H9 (cell line): Measurements from ENCODE around the gene CCDC30. TPM values are rescaled to one million over a fixed set of nuclear protein-coding genes. Genes with fewer than 3 reads are reported as not detected.

Experiments
- DNase-seq: peaks from one replicate; pipeline ENCODE4 v3.0.0-alpha.2; 2017
- H2AFZ ChIP-seq: one replicate; pipeline ENCODE4 v1.6.1; 2013; ENCODE audit warnings: mild to moderate bottlenecking, low read length, control low read depth, moderate library complexity
- H2AK5ac ChIP-seq: 2 replicates; pipeline ENCODE4 v1.6.1; 2013; ENCODE audit warnings: low read length, control low read depth, mixed read lengths; ENCODE audit not compliant: insufficient read length
- H2BK120ac ChIP-seq: one replicate; pipeline ENCODE4 v1.6.1; 2013; ENCODE audit warnings: low read depth, mild to moderate bottlenecking, low read length, control low read depth, inconsistent platforms; ENCODE audit not compliant: poor library complexity, severe bottlenecking
- H2BK12ac ChIP-seq: 2 replicates; pipeline ENCODE4 v1.6.1; 2013; ENCODE audit warnings: low read length, control low read depth, mixed read lengths, low read depth; ENCODE audit not compliant: insufficient read length
- H2BK15ac ChIP-seq: 2 replicates; pipeline ENCODE4 v1.6.1; 2013; ENCODE audit warnings: low read depth, low read length, control low read depth
- H2BK20ac ChIP-seq: one replicate; pipeline ENCODE4 v1.6.1; 2013; ENCODE audit warnings: low read depth, mild to moderate bottlenecking, low read length, control low read depth, inconsistent platforms; ENCODE audit not compliant: poor library complexity, severe bottlenecking
- H2BK5ac ChIP-seq: 2 replicates; pipeline ENCODE4 v1.6.1; 2013; ENCODE audit warnings: low read length, control low read depth, mixed read lengths; ENCODE audit not compliant: insufficient read length
- H3K14ac ChIP-seq: 2 replicates; pipeline ENCODE4 v1.6.1; 2013; ENCODE audit warnings: low read length, control low read depth; ENCODE audit not compliant: insufficient read depth
- H3K18ac ChIP-seq: 2 replicates; pipeline ENCODE4 v1.6.1; 2013; ENCODE audit warnings: low read depth, mild to moderate bottlenecking, mixed read lengths, low read length, control low read depth; ENCODE audit not compliant: insufficient read length
- H3K23ac ChIP-seq: 2 replicates; pipeline ENCODE4 v1.6.1; 2013; ENCODE audit warnings: low read length, control low read depth, mixed read lengths, low read depth; ENCODE audit not compliant: insufficient read length
- H3K23me2 ChIP-seq: 2 replicates; pipeline ENCODE4 v1.6.1; 2013; ENCODE audit warnings: low read depth, mild to moderate bottlenecking, mixed read lengths, low read length, control low read depth; ENCODE audit not compliant: insufficient read length, poor library complexity, severe bottlenecking
- H3K27ac ChIP-seq: 2 replicates; pipeline ENCODE4 v1.5.1; 2013; ENCODE audit warnings: low read length, control low read depth, mixed read lengths, low read depth; ENCODE audit not compliant: insufficient read length
- H3K27me3 ChIP-seq: 2 replicates; pipeline ENCODE4 v1.6.1; 2013; ENCODE audit warnings: low read length, control low read depth, inconsistent platforms; ENCODE audit not compliant: insufficient read depth
- H3K4ac ChIP-seq: 2 replicates; pipeline ENCODE4 v1.6.1; 2013; ENCODE audit warnings: low read depth, mild to moderate bottlenecking, control low read depth, inconsistent platforms, low read length, moderate library complexity
- H3K4me1 ChIP-seq: 2 replicates; pipeline ENCODE4 v1.6.1; 2013; ENCODE audit warnings: low read length, control low read depth, inconsistent platforms; ENCODE audit not compliant: insufficient read depth
- H3K4me2 ChIP-seq: 2 replicates; pipeline ENCODE4 v1.6.1; 2013; ENCODE audit warnings: low read length, control low read depth, mixed read lengths; ENCODE audit not compliant: insufficient read length, insufficient read depth
- H3K56ac ChIP-seq: 2 replicates; pipeline ENCODE4 v1.6.1; 2013; ENCODE audit warnings: low read depth, mild to moderate bottlenecking, mixed read lengths, low read length, control low read depth; ENCODE audit not compliant: insufficient read length
- H3K79me1 ChIP-seq: 2 replicates; pipeline ENCODE4 v1.6.1; 2013; ENCODE audit warnings: low read depth, mild to moderate bottlenecking, moderate library complexity, low read length, control low read depth, inconsistent platforms; ENCODE audit not compliant: insufficient read depth, poor library complexity, severe bottlenecking
- H3K79me2 ChIP-seq: 2 replicates; pipeline ENCODE4 v1.6.1; 2013; ENCODE audit warnings: low read length, control low read depth, inconsistent platforms; ENCODE audit not compliant: insufficient read depth
- H3K9ac ChIP-seq: 2 replicates; pipeline ENCODE4 v1.6.1; 2013; ENCODE audit warnings: low read length, control low read depth, mixed read lengths; ENCODE audit not compliant: insufficient read length; ENCODE audit errors: extremely low read depth
- H3K9me3 ChIP-seq: one replicate; pipeline ENCODE4 v1.6.1; 2013; ENCODE audit warnings: low read depth, low read length, inconsistent platforms; ENCODE audit not compliant: control insufficient read depth
- H3T11ph ChIP-seq: one replicate; pipeline ENCODE4 v1.6.1; 2013; ENCODE audit warnings: mild to moderate bottlenecking, low read length, control low read depth, inconsistent platforms
- H4K20me1 ChIP-seq: one replicate; pipeline ENCODE4 v1.6.1; 2013; ENCODE audit not compliant: control insufficient read depth, insufficient read length, insufficient read depth
- H4K5ac ChIP-seq: 2 replicates; pipeline ENCODE4 v1.6.1; 2013; ENCODE audit warnings: low read depth, mild to moderate bottlenecking, mixed read lengths, low read length, control low read depth; ENCODE audit not compliant: insufficient read length
- H4K8ac ChIP-seq: replicated peaks from 2 replicates; pipeline ENCODE4 v1.6.1; 2013; ENCODE audit warnings: low read length, control low read depth, mixed read lengths, low read depth; ENCODE audit not compliant: insufficient read length
- H4K91ac ChIP-seq: 2 replicates; pipeline ENCODE4 v1.6.1; 2013; ENCODE audit warnings: low read depth, mild to moderate bottlenecking, moderate library complexity, mixed read lengths, low read length, control low read depth; ENCODE audit not compliant: insufficient read length
- H3K27ac Mint-ChIP-seq, 3 experiments: 2 replicates in 2 of 3; 3 replicates in 1 of 3; pipeline ENCODE4 v1.8.0; 2020 to 2021; ENCODE audit warnings: mixed read lengths in 3 of 3, mild to moderate bottlenecking in 1 of 3, moderate library complexity in 1 of 3
- H3K27me3 Mint-ChIP-seq: 2 replicates; pipeline ENCODE4 v1.8.0; 2021; ENCODE audit warnings: low read depth, mild to moderate bottlenecking, moderate library complexity, mixed read lengths
- H3K36me3 Mint-ChIP-seq, 3 experiments: 2 replicates in 2 of 3; 3 replicates in 1 of 3; pipeline ENCODE4 v1.8.0; 2020 to 2021; ENCODE audit warnings: low read depth in 3 of 3, mixed read lengths in 3 of 3; ENCODE audit not compliant: insufficient read depth in 1 of 3
- H3K4me1 Mint-ChIP-seq, 2 experiments: 2 replicates each; pipeline ENCODE4 v1.8.0; 2020; ENCODE audit warnings: mixed read lengths in 2 of 2
- H3K4me3 Mint-ChIP-seq, 2 experiments: 2 replicates in 1 of 2; 3 replicates in 1 of 2; pipeline ENCODE4 v1.8.0; 2020 to 2021; ENCODE audit warnings: mild to moderate bottlenecking in 2 of 2, mixed read lengths in 2 of 2, moderate library complexity in 1 of 2
- H3K9me3 Mint-ChIP-seq, 2 experiments: 2 replicates in 1 of 2; 3 replicates in 1 of 2; pipeline ENCODE4 v1.8.0; 2020; ENCODE audit warnings: mild to moderate bottlenecking in 2 of 2, mixed read lengths in 2 of 2, moderate library complexity in 1 of 2
- CTCF ChIP-seq: fragments of 200-600 bp; sonication (generic); conservative IDR thresholded peaks from 3 replicates; pipeline ENCODE4 v1.8.0; 2021; ENCODE audit warnings: antibody characterized with exemption, mild to moderate bottlenecking
- WGBS: extraction: QIAGEN DNeasy Blood & Tissue Kit; methylation state at CpG from one replicate; pipeline ENCODE4 v1.1.7; 2013; ENCODE audit warnings: missing lambda C conversion rate, low lambda C conversion rate, mixed read lengths; ENCODE audit not compliant: insufficient read length; ENCODE audit errors: extremely low coverage; 5-methylcytosine and 5-hydroxymethylcytosine counted together
- total RNA-seq: library from RNA; stranded (reverse); gene quantifications from 2 replicates; pipeline ENCODE4 v1.2.1, GENCODE V29; 2021

CCDC30 gene
- total RNA-seq, 1 experiment from 2014 or later = 1.8 TPM

- H3K79me1 ChIP-seq = no peaks in the 10 kb centered on the region
- H3K27me3 ChIP-seq = no peaks in the 10 kb centered on the region; the same call in 1 of the 2 replicates
- no peaks in the 10 kb centered on the region for H4K20me1 ChIP-seq
- no peak overlapping the region for H2AK5ac ChIP-seq
- no peak for TF ChIP-seq CTCF
- no peaks in the 10 kb centered on the region for H3K23me2 ChIP-seq
- H3K4me1 ChIP-seq = no peaks in the 10 kb centered on the region
- no peak overlapping the region for H2BK12ac ChIP-seq
- no peak overlapping the region for H3K56ac ChIP-seq
- Mint-ChIP-seq H3K36me3 (no peaks in the 10 kb centered on the region), H3K9me3 (no peaks in the 10 kb centered on the region), H3K4me1 (no peaks in the 10 kb centered on the region), H3K27ac (no peak overlapping the region), H3K27me3 (no peaks in the 10 kb centered on the region), H3K4me3 (no peak overlapping the region)
- no peak overlapping the region for H3T11ph ChIP-seq
- no peak overlapping the region for H4K91ac ChIP-seq
- no peak overlapping the region for H2AFZ ChIP-seq
- H2BK15ac ChIP-seq = no peak overlapping the region
- H2BK20ac ChIP-seq = no peak overlapping the region
- H3K23ac ChIP-seq = no peak overlapping the region
- no peak overlapping the region for H2BK120ac ChIP-seq
- no peak overlapping the region for H4K8ac ChIP-seq
- no peaks in the 10 kb centered on the region for H3K9me3 ChIP-seq
- DNase-seq = no peak
- H3K79me2 ChIP-seq = no peaks in the 10 kb centered on the region
- no peak overlapping the region for H4K5ac ChIP-seq
- no peak overlapping the region for H3K18ac ChIP-seq
- no peak overlapping the region for H3K4ac ChIP-seq
- no peak overlapping the region for H2BK5ac ChIP-seq
- H3K27ac ChIP-seq = no peak overlapping the region
- H3K9ac ChIP-seq = no peak overlapping the region
- no peak overlapping the region for H3K14ac ChIP-seq
- H3K4me2 ChIP-seq = no peak overlapping the region
- no CpG with 5 or more reads among the region's 2 CpGs for WGBS
Measured at GRCh38 chr1:42618866-42619265, 155.8 kb downstream of the CCDC30 start.
